Activated CD4-positive, alpha-beta T cell treated with anti-CD3 and anti-CD28 coated beads for 4 hours (primary cell): Measurements from ENCODE around the gene BEST1.

Source experiments
- DNase-seq, 2 donors: peaks; one replicate each; pipeline ENCODE4 v3.0.0-alpha.2; 2020

Gene BEST1

DNA sequence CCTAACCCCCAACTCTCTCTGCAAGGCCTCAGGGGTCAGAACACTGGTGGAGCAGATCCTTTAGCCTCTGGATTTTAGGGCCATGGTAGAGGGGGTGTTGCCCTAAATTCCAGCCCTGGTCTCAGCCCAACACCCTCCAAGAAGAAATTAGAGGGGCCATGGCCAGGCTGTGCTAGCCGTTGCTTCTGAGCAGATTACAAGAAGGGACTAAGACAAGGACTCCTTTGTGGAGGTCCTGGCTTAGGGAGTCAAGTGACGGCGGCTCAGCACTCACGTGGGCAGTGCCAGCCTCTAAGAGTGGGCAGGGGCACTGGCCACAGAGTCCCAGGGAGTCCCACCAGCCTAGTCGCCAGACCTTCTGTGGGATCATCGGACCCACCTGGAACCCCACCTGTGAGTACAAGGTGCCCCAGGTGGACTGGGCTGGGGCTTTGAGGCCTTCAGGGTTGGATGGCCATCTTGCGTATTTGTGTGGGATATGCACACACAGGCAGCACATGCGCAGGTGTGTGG is at the start of gene BEST1:
BEST1 (plus strand) TSS at position 317 of the 513 bp plus-strand sequence. CDS start 1,456 bp downstream, outside the sequence.
- no peak for DNase-seq

DNA sequence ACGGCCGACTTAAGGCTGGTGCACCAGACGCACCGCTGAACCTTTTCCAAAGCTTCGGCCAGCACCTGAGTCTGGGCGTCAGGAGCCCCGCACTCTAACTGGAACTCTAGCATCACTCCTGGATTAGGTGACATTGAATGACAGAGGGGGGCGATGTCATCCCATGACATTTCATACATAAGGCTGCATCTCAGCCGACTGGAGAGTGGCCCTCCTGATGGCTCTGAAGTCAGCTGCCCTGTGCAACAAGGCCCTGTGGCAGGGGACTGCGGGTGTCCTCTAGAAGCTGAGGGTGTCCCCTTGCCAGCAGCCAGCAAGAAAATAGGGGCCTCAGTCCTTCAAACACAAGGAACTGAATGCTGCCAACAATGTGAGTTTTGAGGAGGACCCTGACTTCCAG is 48.8 kb upstream of the BEST1 start:
- no peak for DNase-seq

DNA sequence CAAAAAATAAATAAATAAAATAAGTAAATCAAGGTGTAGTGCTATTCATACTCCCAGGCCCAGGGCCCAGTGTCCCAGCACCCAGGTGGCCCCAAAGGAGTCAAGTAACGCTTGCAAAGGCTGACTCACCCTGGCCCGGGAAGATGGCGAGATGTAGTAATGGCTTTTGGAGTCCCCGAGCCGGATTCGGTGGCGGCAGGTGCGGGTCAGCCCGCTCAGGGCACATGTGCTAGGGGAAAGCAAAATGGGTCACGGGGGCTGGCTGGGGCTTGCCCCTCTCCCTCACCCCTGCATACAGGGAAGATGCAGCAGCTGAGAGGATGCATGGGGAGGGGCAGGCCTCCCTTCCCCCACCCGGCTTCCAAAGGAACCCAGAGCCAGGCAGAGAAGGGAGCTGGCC is 47.8 kb upstream of the BEST1 start:
- no peak for DNase-seq

DNA sequence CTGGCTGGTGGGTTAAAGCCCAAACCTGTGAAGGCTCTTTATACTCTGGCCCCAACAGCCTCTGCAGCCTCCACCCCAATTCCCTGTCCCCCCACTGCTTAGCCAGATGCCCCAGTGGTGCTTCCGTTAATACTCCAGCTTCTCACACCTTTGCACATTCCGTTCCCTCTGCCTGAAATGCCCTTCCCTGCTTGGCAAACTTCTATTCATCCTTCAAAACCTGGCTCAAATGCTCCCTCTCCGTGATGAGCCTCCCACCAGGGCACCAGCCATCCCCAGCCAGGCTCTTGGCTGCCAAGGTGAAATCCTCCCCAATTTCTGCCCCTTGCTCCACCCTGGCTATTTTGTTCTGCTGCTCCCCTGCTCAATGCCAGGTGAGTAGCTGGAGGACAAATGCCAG is 46.3 kb upstream of the BEST1 start:
- no peak for DNase-seq

DNA sequence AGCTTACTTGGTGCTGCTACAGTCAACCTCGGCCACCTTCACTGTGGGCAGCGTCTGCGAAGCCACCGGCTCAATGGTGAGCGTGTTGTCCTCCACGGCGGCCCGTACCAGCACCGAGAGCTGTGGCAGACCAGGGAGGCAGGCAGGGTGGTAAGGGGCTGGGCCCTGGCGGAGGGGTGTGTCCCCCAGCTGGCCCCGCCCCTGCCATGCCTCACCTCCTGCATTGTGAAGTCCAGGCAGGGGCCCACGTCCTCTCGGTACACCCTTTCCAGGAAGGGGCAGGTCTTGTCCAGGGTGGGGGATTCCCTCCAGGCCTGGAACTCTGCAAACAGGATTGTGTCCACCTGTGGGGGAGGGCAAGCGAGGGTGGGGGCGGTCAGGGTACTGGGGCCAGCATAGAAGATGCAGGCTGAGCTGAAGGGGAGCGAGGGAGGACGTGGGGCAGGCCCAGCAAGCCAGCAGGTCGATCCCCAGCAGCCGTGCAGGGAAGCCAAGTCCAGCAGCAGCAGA is 45.6 kb upstream of the BEST1 start:
- DNase-seq: no peak

DNA sequence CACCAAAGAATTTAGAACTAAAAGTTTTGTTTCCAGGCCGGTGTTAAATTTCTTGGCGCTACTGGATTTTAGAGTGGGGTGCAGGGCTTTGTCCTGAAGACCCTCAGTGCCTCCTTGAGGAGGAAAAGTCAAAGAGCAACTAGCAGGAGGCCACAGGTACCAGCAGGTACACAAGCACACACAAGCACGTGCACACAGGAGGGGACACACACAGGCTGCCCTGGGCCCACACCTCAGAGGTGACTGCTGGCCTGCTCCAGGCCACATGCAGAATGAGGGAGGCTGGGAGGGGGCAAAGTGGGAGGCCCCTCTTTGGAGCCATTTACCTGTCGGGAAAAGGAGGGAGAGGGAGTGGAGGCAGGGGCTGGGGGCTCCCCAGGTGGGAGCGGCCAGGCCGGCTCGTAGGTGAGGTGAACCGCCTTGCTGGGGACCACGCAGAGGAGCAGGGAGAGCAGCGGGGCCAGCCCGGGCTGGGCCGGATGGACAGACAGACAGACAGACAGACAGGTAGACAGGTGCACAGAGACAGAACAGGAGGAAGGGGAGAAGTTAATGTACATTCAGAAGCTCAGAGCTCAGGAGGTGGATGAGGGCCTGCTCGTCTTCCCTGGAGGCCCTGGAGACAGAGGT is 45.0 kb upstream of the BEST1 start:
- DNase-seq: no peak

DNA sequence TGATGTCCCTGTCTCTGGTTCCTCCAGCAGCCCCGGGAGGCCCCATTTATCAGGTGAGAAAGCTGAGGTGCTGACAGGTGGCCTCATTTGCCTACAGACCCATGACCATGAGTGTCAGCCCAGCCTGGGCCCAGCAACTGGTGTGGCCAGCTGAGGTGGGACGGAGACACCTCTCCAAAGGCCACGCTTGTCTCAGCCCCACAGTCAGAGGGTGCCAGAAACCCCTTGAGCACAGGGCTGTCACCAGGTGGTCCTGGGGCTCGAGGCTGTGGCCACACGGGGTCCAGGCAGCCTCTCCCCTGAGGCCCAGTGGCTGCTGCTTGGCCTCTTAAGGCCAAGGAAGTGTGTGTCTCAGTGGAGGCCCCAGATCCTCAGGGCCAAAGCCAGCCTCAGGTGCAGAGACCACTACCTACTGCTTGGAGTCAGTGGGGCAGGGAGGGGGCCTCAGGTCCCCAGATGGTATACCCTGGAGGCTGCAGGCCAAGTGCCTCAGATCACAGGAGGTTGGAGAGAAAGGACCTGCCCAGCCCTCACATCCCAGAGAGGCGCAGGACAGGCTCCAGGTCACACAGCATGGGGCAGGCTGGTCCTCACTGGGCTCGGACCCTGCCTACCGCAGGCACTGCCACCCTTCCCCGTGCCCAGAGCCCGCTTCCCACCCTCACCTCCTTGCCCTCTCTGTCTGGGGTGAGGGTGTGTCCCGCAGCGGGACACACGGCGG is 44.2 kb upstream of the BEST1 start:
- no peak for DNase-seq

DNA sequence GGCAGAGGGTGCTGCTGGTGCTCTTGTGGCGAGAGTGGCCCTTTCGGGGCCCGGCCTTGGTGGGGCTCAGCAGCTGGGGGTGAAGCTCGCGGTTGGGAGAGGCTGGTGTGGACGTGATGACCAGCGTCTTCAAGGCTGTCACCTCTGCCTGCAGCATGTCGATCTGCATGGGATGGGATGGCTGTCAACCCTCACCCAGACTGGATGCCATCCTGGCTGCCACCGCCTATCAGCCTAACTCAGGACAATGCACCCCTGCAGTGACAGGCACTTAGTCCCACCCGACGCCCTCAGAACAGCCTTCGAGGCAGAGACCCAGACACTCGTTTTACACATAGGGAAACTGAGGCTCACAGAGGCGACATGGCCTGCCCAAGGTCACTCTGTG is 43.6 kb upstream of the BEST1 start:
- no peak for DNase-seq

DNA sequence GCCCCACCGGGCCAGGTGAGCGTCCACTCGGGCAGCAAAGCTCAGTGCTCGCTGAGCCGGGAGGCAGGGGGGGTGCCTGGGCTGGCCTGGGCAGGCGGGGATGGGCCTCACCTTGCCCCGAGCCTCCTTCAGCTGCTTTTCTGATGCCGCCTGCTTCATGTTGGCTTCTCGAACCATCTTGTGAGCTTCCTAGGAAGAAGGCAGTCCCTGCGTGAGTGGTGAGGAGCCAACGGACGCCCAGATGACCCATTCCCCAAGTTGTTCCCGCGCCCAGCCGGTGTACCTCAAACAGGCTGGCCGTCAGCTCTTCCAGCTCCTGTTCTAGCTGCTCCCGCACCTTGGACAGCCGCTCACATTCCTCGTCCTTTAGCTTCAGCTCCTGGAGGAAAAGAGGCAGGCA is 42.9 kb upstream of the BEST1 start:
- no peak for DNase-seq

DNA sequence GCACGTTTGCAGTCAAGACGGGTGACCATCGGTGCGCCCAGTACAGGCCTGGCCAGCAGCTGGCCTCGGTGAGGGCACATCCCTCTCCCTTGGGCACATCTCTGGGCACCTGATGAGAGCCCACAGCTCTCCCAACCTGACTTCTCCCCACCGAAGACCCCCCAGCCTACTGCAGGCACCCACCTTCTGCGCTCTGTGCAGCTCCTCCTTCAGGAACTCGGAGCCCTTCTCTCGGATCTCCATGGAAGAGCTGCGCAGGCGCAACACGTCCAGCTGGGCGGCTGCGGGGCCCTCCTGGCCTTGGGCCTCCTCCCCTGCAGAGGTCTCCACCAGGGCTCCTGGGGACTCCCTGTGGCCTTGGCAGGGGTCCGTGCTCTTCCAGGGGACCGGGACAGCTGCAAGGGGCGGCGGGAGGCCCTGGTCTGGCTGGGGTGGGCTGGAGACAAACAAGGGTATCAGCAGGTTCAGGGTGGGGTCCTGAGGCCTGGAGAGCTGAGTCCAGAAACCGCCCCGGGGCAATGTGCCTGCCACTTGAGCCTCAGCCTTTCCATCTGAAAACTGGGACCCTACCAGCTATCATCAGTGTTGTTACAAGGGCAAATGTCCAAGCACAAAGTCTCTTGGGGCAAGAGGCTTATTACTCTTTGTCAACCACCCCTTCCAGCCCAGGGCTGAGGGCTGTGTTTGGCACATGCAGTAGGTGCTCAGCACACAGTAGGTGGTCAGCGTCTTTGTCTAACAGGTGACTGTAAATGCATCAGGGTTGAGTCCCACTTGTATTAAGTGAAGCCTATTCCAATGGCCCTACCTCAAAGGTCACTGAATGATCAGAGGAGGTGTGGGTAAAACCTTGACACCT is 42.1 kb upstream of the BEST1 start:
- no peak for DNase-seq

DNA sequence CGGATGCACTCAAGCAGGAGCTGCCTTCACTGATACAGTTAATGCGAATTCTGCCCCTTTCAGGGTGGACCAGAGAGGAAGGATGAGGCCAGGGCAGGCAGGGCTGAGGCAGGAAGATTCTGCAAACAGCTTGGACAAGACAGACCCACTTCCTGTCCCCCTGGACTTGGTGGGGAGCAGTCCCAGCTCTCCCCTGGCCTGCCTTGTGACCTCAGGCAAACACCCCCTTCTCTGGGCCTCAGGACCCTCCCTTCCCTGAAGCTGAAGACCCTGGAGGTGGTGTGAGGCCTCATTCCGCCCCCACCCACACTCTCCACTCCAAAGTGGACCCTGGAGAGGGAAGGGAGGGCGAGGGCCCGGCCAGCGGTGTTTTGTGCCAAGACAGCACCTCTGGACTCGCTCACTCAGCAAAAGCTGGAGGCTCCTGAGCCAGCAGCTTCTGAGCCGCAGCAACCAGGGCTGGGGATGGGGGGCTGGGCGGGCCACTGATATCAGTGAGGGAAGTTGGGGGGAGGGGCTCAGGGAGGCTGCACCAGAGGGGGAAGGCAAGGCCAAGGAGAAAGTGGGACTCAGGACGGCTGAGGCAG is 41.3 kb upstream of the BEST1 start:
- no peak for DNase-seq

DNA sequence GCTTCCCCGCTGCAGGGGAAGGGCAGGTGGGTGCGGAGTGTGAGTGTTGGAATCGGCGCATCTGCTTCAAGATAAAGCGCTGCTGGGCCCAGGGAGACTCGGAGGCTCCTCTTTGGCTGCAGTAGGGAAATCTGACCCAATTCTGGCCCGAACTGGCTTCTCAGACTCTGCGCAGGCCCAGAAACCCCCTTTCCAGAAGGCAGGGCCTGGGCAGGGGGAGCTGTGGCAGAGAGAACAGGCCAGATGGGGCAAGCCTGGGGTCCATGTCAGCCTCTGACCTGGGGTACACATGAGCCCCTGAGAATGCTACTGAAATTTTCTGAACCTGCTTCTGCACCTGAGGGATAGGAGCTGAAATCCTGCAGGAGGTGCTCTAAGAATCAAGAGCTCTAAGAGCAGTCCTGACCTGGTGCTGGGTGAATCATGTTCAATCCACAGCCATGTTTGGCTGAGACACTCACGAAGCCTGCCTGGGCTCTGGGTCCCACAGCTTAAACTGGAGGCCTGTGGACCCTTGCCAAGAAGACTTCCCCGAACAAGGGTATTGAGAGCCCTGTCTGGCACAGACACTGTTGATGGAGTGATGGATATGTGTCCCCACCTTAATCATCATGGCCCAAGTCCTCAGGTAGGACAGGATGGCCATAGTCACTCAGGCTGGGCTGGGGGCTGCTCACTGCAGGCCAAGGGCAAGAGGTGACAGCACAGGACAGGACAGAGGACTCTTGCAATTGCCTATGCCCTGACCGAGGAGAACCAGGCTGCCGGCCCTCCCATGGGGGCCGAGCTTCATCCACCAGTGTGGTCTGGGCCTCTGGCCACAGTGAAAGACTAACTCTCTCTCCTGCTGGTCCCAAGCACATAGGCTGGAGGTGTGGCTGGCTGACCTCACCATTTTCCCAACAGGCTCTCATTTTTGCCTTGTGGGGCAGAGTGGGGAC is 39.7 kb upstream of the BEST1 start:
- DNase-seq: no peak

DNA sequence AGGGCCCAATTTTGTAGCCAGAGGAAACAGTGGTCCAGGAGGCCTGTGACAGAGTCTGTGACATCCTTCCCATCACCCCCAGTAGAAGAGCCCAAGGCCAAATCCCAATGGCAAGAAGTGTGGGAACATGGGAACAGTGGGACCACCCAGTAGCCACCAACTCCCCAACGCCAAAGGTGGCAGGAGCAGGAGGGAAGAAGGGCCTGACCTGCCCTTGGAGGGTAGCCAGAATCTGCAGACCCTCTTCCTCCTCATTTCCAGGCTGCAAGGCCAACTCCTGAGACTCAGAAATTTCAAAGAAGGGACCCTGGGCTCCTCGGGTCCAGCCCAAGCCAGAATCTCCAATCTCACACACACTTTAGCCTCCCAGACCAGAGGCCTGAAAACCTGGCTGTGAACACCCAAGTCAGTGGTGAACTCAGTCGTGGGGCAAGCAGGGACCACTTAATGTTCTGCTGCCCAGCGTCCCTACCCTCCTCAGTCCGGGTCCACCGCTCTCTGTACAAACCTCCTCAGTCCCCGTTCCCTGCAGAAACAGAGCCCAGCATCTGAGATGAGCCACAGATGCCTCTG is 38.9 kb upstream of the BEST1 start:
- no peak for DNase-seq

DNA sequence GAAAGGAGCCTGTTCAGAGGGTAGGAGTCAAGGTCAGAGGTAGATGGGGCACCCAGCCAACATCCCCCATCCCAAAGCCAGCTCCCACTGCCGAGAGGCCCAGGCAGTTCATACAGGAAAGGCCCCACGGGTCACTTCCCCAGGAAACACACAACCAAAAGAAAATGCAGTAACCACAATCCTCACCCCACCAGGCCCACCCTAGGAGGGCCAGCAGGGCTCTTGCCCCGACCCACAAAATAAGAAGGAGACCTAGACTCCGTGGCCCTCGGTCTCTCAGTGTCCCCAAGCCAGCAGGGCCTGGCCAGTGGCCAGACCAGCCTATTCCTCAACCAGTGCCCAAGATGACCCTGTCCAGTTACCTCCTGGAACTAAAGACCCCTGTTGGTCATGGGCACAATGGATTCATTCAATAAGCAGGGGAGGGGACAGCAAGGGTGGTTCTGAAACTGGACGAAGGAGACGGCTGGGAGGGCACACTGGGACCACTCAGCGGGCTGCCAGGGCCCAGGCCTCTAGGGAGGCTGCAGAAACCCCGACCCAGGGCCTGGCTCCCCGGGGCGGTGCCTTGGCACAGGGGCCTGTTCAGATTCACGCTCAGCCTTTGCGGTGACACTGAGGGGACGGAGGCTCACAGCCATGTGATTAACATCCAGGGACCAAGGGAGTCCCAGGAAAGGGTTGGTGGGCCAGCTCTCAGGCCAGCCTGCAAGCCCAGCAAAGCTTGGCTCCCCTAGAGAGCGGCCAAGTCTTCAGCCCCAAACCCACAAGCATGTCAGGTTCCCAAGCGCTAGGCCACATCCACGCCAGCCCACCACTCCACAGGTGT is 38.2 kb upstream of the BEST1 start:
- DNase-seq: no peak

DNA sequence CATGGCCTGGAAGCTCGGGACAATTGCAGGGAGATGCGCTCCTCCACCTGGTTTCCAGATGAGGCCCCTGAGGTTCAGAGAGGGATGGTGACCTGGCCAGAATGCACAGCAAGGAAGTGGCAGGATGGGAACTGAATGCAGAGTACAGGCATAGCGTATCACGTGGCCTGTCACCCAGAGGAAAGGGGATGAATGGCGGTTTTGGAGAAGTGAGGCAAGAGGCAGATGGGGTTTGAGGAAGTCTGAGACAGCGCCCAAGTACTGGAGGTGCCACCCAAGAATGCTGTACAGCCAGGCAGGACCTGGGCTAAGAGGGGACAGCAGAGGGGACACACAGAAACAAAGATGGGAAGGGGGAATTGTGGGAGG is 37.6 kb upstream of the BEST1 start:
- no peak for DNase-seq

DNA sequence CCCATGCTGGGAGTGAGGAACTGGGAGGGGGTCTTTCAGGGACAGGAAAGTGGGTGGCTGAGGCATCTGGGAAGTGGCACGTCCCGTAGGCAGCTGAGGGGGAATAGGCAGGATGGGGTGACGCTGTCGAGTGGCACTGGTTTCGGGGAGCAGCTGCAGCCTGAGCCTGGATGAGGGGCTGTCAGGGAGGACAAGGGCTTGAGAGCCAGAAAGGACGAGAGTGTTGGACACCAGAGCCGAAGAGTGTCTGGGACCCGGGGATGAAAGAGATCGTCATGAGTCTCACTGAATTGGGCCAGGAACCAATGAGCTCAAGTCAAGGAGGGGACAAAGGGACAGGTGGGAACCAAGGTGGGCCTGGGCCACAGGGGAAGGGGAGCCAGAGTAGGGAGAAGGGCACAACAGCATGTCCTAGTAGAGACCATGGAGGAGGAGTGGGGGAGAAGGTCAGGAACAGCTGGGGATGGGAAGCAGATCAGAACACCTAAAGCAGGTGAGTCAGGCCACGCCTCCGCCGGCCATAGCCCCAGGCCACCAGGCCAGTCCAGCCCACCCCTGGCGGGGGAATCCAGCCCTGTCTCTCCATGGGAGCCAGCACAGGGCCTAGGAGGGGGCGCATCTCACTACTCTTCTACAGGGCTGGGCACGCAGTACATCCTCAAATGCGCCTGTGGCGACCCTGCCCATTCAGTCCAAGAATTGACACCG is 37.0 kb upstream of the BEST1 start:
- DNase-seq: no peak

DNA sequence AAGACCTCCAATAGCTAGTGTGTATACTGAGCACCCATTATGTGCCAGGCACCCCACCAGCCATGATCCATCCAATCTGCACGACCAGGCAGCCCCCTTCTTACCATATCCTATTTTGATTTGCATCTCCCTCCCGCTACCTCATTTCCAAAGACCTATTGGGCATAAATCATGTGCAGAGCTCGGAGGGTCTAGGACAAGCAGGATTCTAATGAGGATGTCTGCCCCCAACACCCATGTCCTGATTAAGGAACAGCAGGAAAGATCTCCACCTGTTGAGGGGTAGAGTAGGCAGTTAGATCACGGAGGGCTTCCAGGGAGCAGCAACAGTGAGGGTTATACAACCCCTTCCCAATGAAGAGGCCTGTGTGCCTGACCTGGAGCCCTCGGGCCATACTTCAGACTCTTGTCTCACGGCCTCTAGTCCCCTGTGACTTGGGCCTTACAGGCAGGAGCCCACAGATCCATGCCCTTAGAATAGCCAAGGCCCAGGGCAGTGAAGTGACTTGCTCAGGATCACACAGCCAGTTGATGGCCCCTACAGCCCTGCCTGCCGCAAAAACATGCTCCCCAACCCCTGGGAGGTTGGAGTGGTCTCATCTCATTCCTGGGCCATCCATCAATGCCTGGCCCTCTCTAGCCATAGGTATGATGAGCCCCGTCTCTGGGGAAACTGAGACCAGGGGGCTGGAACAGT is 36.3 kb upstream of the BEST1 start:
- DNase-seq: no peak

DNA sequence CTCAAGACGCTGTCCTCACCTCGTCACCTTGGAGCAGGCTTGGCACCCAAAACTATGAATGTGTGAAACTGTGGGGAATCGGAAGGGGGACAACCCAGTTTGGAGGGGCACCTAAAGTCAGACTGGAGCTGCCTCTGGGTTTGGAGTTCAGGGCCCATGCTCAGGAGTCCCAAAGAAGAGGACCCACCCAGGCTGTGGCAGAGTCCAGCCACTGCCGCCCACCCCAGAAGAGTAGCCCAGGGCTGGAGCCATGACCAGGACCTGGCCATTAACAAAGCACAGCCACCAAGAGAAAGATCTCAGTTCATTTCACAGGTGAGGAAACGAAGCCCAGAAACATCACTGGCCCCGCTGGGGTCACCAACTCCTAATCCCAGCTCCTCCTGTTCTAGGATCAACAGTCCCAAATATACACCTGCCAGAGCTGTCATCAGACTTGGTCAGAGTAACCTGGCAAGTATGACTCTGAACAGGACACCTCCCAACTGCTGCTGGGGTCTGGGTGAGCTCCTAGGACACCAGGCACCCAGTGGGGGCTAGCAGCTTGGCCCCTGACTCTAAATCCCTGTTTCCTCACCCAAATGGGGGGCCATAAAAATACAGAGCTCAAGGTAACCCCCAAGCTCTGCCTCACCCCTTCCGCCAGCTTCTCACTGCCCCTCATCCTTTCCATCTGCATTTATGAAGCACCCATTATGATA is 35.5 kb upstream of the BEST1 start:
- no peak for DNase-seq
